Occipital lobe (tissue), 2 donors: ENCODE data around the gene COL24A1. TPM values are rescaled to one million over a fixed set of nuclear protein-coding genes. Genes with fewer than 3 reads are reported as not detected.
"Not testable (repeated sequence)": the region's sequence is repeated elsewhere in the genome, so short reads cannot be mapped to it uniquely, and the experiment has no call there.

Experiments used
- DNase-seq: peaks from one replicate; lab custom pipeline; 2025; lab: John Stamatoyannopoulos, UW
- total RNA-seq: library from RNA; depleted of rRNA; stranded (reverse); fragments of >200 nt; gene quantifications from one replicate; pipeline ENCODE4 v1.2.3, GENCODE V29; 2014

Gene COL24A1
- total RNA-seq, 1 donor from 2014 or later = 0.78 TPM

- DNase-seq = no peak
Measured at GRCh38 chr1:86153836-86154235, 2.7 kb downstream of the COL24A1 start.

GRCh38 chr1:86152887-86153286 lies 3.7 kb downstream of the COL24A1 start:
- no peak for DNase-seq

GRCh38 chr1:86151427-86151826 lies 5.1 kb downstream of the COL24A1 start:
- no peak for DNase-seq

GRCh38 chr1:86150553-86151055 lies 6.0 kb downstream of the COL24A1 start:
- no peak for DNase-seq

GRCh38 chr1:86149591-86149990 lies 7.0 kb downstream of the COL24A1 start:
- no peak for DNase-seq

GRCh38 chr1:86147755-86148154 lies 8.8 kb downstream of the COL24A1 start:
- no peak for DNase-seq

GRCh38 chr1:86146566-86146965 lies 10.0 kb downstream of the COL24A1 start:
- DNase-seq = no peak

GRCh38 chr1:86140281-86140880 lies 16.2 kb downstream of the COL24A1 start:
- no peak for DNase-seq

GRCh38 chr1:86138746-86139145 lies 17.8 kb downstream of the COL24A1 start:
- DNase-seq = no peak

GRCh38 chr1:86137436-86137835 lies 19.1 kb downstream of the COL24A1 start:
- no peak for DNase-seq

GRCh38 chr1:86119214-86119764 lies 37.3 kb downstream of the COL24A1 start:
- no peak for DNase-seq

GRCh38 chr1:86114816-86115400 lies 41.7 kb downstream of the COL24A1 start:
- no peak for DNase-seq

GRCh38 chr1:86114236-86114635 lies 42.3 kb downstream of the COL24A1 start:
- DNase-seq = no peak

- not testable (repeated sequence) for DNase-seq
Measured at GRCh38 chr1:86111590-86111989, 45.0 kb downstream of the COL24A1 start.

- no peak for DNase-seq
Measured at GRCh38 chr1:86110451-86111129, 46.0 kb downstream of the COL24A1 start.

GRCh38 chr1:86105533-86105866 lies 51.1 kb downstream of the COL24A1 start:
- no peak for DNase-seq

GRCh38 chr1:86104606-86105532 lies 51.7 kb downstream of the COL24A1 start:
- no peak for DNase-seq

- DNase-seq = no peak
Measured at GRCh38 chr1:86101616-86102015, 55.0 kb downstream of the COL24A1 start.

GRCh38 chr1:86100401-86100800 lies 56.2 kb downstream of the COL24A1 start:
- no peak for DNase-seq

GRCh38 chr1:86089765-86090164 lies 66.8 kb downstream of the COL24A1 start:
- DNase-seq = no peak

GRCh38 chr1:86085741-86086409 lies 70.7 kb downstream of the COL24A1 start:
- no peak for DNase-seq
